OCI-M2 (cell line): ENCODE results near the gene SRGAP2C.
"Not testable (repeated sequence)": the region's sequence is repeated elsewhere in the genome, so short reads cannot be mapped to it uniquely, and the experiment has no call there.

Experiments used
- DNase-seq: peaks from one replicate; lab custom pipeline; 2025; ENCODE audit not compliant: unreplicated experiment; lab: John Stamatoyannopoulos, UW

Gene SRGAP2C

GRCh38 chr1:121414905-121415304 lies 230.1 kb downstream of the SRGAP2C start:
- DNase-seq, result no peak

GRCh38 chr1:121417325-121417923 lies 232.6 kb downstream of the SRGAP2C start:
- DNase-seq, result no peak

GRCh38 chr1:121418369-121419049 lies 233.7 kb downstream of the SRGAP2C start:
- no peak for DNase-seq

GRCh38 chr1:121419050-121419615 lies 234.4 kb downstream of the SRGAP2C start:
- DNase-seq, result not testable (repeated sequence)

DNA sequence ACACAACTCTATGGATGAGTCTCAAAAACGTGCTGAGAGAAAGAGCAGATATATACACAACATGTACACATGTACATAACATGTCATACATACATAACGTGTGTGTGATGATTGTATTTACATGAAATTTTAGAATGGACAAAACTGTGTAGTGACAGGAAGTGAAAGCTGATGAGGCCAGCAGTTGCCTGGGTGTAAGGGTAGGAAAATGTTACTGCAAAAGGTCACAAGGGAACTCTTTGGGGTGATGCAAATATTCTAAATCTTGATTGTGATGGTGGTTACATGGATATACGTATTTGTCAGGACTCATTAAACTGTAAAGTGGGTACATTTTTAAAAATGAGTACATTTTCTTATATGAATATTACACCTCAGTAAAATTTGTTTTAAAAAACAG lies 236.7 kb downstream of the SRGAP2C start:
- not testable (repeated sequence) for DNase-seq

GRCh38 chr1:121423956-121424355 lies 239.2 kb downstream of the SRGAP2C start:
- not testable (repeated sequence) for DNase-seq

- not testable (repeated sequence) for DNase-seq
These were observed 248.7 kb downstream of the SRGAP2C start for GRCh38 chr1:121433517-121433916.

- not testable (repeated sequence) for DNase-seq
These were observed 254.1 kb downstream of the SRGAP2C start for GRCh38 chr1:121438862-121439261.

DNA sequence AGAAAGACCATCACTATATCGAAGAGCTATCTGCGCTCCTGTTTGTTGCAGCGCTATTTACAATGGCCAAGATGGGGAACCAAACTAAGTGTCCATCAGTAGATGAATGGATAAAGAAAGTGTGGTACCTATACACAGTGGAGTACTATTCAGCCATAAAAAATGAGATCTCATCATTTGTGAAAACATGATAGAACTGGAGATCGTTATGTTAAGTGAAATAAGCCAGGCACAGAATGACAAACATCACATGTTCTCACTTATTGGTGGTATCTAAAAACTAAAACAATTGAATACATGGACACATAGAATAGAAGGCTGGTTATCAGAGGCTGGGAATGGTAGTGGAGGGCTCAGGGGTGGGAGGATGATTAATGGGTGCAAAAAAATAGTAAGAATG lies 256.2 kb downstream of the SRGAP2C start:
- no peak for DNase-seq
